ENCODE measurements around the gene MSANTD1.

MSANTD1 gene

GRCh38 chr4:3232001-3232400, 17.0 kb upstream of the MSANTD1 start:
- no peaks in the 10 kb centered on the region for H3F3A ChIP-seq (ENCODE audit: insufficient read depth, low read length)
- H3K27ac ChIP-seq (ENCODE audit: low read depth, low read length, poor library complexity, severe bottlenecking): no peak overlapping the region
- H3K4me2 ChIP-seq (ENCODE audit: low read length): no peak overlapping the region
- no peak overlapping the region for H3K9ac ChIP-seq (ENCODE audit: low read length)
- no peak for TF ChIP-seq CTCF (IDR thresholded peaks at IDR 0.05; ENCODE audit: low read length)
- no peak for TF ChIP-seq EZH2 (IDR thresholded peaks at IDR 0.05; ENCODE audit: borderline replicate concordance, low read length)
- no peak overlapping the region for H2AFZ ChIP-seq (ENCODE audit: low read length)
- no peaks in the 10 kb centered on the region for H3K79me2 ChIP-seq (ENCODE audit: insufficient read depth, low read length)
- no peaks in the 10 kb centered on the region for H3K9me3 ChIP-seq (ENCODE audit: low read length)
- H4K20me1 ChIP-seq (ENCODE audit: insufficient read depth, low read length): no peaks in the 10 kb centered on the region
- H3K4me3 ChIP-seq (ENCODE audit: low read depth, low read length, poor library complexity, severe bottlenecking): no peak overlapping the region
- H3K4me1 ChIP-seq (ENCODE audit: insufficient read depth, low read length, severe bottlenecking): no peaks in the 10 kb centered on the region
- no peaks in the 10 kb centered on the region for H3K27me3 ChIP-seq (ENCODE audit: insufficient read depth, low read length)
- no peaks in the 10 kb centered on the region for H3K9me2 ChIP-seq (ENCODE audit: low read depth, low read length)
- peaks cover 23% of the 10 kb centered on the region for H3K36me3 ChIP-seq (ENCODE audit: insufficient read depth, low read length)

GRCh38 chr4:3232871-3233271, 16.1 kb upstream of the MSANTD1 start:
- TF ChIP-seq EZH2 (IDR thresholded peaks at IDR 0.05; ENCODE audit: borderline replicate concordance, low read length): no peak
- no peak for TF ChIP-seq CTCF (IDR thresholded peaks at IDR 0.05; ENCODE audit: low read length)

GRCh38 chr4:3233391-3234071, 15.4 kb upstream of the MSANTD1 start:
- Histone ChIP-seq H3K27ac (ENCODE audit: low read depth, low read length, poor library complexity, severe bottlenecking) (no peak overlapping the region), H4K20me1 (ENCODE audit: insufficient read depth, low read length) (no peaks in the 10 kb centered on the region), H3F3A (ENCODE audit: insufficient read depth, low read length) (no peaks in the 10 kb centered on the region), H3K4me2 (ENCODE audit: low read length) (no peak overlapping the region), H3K9ac (ENCODE audit: low read length) (no peak overlapping the region), H3K4me3 (ENCODE audit: low read depth, low read length, poor library complexity, severe bottlenecking) (no peak overlapping the region), H3K27me3 (ENCODE audit: insufficient read depth, low read length) (no peaks in the 10 kb centered on the region), H3K79me2 (ENCODE audit: insufficient read depth, low read length) (no peaks in the 10 kb centered on the region), H3K9me3 (ENCODE audit: low read length) (no peaks in the 10 kb centered on the region), H2AFZ (ENCODE audit: low read length) (no peak overlapping the region), H3K36me3 (ENCODE audit: insufficient read depth, low read length) (peaks cover 19% of the 10 kb centered on the region), H3K9me2 (ENCODE audit: low read depth, low read length) (no peaks in the 10 kb centered on the region), H3K4me1 (ENCODE audit: insufficient read depth, low read length, severe bottlenecking) (no peaks in the 10 kb centered on the region)
- TF ChIP-seq EZH2 (IDR thresholded peaks at IDR 0.05; ENCODE audit: borderline replicate concordance, low read length) (no peak), CTCF (IDR thresholded peaks at IDR 0.05; ENCODE audit: low read length) (no peak)

More at GRCh38 chr4:3232871-3233271, 16.1 kb upstream of the MSANTD1 start:
- no peak overlapping the region for H3K4me3 ChIP-seq (ENCODE audit: low read depth, low read length, poor library complexity, severe bottlenecking)
- no peak overlapping the region for H3K27ac ChIP-seq (ENCODE audit: low read depth, low read length, poor library complexity, severe bottlenecking)
- H3K9me3 ChIP-seq (ENCODE audit: low read length): no peaks in the 10 kb centered on the region
- no peak overlapping the region for H3K4me2 ChIP-seq (ENCODE audit: low read length)
- H3K9me2 ChIP-seq (ENCODE audit: low read depth, low read length): no peaks in the 10 kb centered on the region
- no peak overlapping the region for H2AFZ ChIP-seq (ENCODE audit: low read length)
- H3K36me3 ChIP-seq (ENCODE audit: insufficient read depth, low read length): peaks cover 23% of the 10 kb centered on the region
- no peaks in the 10 kb centered on the region for H4K20me1 ChIP-seq (ENCODE audit: insufficient read depth, low read length)
- no peaks in the 10 kb centered on the region for H3K27me3 ChIP-seq (ENCODE audit: insufficient read depth, low read length)
- no peaks in the 10 kb centered on the region for H3K4me1 ChIP-seq (ENCODE audit: insufficient read depth, low read length, severe bottlenecking)
- H3F3A ChIP-seq (ENCODE audit: insufficient read depth, low read length): no peaks in the 10 kb centered on the region
- no peaks in the 10 kb centered on the region for H3K79me2 ChIP-seq (ENCODE audit: insufficient read depth, low read length)
- H3K9ac ChIP-seq (ENCODE audit: low read length): no peak overlapping the region
